Measurements from ENCODE around the gene P4HB.

Gene P4HB

DNA sequence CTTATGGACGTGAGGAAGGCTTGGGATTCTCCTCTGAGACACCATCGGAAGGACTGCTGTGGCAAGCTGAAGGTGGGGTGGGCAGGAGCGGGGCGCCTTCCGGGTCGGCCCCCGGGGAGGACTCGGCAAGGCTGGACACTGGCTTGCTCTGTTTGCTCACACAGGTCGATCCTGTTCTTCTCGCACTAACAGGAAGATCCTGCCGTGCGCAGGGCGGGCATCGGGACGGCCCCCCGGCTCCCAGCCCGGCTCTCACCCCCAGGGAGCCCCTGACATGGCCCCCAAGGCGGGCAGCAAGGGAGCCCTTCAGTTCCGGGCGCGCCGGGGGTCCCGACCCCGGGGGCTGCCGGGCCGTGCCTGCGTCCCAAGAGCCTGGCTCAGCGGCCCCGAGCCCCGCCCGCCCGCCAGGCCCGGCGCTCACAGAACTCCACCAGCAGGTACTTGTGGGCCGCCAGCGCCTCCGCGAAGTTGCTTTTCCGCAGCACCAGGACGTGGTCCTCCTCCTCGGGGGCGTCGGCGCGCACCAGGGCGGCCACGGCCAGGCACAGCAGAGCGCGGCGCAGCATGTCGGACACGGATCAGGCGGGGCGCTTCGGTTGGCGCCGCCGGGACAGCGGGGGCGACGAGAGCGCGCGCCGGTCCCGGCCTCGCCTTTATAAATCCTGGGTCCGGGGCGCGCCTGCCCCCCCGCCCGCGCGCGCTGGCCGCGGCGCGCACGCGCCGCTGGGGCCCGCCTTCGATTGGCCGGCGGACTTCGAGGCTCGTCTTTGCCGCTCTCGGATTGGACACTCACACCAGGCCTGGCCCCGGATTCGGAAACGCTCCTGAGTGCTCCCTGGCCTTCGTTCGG, at the start of gene P4HB:
Gene P4HB (minus strand): TSS at position 630 of the 850 bp plus-strand sequence. CDS start 64 bp downstream, at position 566.
- no peak for DNase-seq (ENCODE audit: low spot score)

DNA sequence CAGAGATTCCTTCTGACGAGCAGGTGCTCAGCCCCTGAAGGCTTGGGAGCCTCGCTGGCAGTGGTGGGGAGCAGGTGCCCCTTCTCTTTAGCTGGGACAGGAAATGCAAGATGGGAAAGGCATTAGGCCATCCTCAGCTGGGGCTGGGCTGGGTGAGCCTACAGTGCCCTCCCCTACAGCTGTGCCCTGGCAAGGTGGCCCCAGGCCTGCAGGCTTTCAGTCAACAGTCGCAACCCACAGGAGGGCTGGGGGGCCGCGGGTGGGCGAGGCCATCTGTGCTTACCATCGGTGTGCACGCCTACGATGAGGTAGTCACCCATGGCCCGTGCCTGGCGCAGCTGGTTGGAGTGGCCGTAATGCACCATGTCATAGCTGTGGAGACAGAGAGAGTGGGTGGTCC, 48.9 kb upstream of the P4HB start:
- DNase-seq (ENCODE audit: low spot score): no peak

DNA sequence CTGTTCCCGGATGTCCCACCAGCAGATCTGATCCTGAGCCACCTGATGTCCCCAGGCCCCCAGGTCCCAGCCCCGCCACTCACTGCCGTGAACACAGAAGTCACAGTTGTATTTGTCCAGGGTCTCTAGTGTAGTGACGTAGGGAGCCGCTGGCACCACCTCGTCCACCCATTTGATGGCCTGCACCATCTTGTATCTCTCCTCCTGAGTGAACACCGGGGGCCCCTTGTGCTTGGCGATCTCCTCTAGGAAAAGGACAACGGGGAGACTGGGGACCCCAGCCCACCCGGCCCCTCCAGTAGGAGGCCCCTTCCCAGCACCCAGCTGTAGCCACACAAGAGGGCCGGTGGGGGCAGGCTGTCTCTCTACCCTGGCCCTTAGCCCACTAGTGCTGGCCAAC, 48.5 kb upstream of the P4HB start:
- DNase-seq (ENCODE audit: low spot score): no peak

DNA sequence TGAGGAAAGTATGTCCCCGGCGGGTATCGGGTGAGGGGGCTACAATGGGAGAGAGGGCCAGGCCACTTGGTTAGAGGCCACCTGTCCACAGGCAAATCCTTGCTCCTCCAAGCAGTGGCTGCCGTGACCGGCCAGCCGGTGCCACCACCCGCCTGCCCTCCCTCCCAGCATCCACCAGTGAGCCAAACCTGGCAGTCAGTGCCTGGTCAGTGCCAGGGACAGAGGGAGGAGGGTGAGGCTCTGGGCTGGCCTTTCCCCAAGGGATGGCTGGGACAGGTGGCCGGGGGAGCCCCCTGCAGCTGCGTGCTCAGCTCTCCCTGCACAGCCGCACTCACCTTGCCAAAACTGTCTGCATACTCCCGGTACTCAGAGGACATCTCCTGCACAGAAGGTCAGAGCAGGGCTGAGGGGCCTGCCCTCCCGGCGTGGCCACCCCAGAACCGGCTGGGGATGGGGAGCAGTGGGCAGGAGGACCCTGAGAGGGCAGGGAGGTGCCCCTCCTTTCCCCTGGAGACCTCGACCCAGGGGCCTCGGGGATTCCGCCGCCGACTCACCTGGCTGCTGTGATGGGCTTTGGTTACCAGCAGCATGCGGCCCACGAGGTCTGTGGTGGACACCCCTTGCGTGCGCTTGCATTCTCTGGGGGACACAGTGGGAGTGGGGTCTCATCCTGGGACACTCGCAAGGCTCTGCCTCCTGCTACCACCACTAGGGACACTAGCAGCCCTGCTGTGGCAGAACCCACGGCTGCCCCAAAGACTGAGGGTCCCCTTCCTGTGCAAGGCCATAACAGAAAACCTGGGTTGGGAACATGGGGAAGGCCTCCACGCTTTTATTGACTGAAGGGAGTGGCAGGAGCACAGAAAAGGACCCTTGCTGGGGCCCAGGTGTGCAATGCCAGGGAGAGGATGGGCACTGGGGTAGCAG, 47.1 kb upstream of the P4HB start:
- DNase-seq (ENCODE audit: low spot score): no peak

DNA sequence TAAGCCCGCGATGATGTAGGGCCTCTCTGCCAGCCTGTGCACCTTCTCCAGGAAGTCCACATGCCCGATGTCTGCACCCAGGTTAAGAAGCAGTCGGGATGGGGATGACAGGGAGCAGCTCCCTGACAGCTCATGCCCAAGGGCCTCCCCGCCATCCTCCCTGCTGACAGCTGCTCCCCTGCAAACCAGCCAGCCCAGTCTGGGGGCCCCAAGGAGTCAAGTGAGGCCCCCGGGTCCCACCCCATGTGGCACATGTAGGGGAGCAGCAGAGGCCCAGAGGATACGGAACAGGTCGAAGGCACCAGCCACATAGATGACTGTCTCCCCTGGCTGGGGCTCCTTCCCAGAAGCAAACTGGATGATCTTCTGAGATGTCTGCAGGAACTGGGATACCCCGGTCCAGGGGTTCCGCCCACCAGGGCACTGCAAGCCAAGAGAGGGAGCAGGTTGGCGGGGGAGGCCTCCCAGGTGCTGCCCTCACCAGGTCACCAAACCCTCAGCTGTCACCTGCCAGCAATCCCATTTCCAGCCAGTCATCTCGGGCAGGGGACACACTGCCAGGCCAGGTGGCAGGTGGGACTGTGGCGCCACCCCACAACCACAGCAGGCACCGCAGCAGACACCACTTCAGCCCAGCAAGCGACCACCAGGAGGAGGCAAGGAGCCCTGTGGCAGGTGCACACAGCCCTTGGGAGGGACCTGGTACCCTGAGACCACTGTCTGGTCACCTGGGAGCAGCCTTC, 46.3 kb upstream of the P4HB start:
- no peak for DNase-seq (ENCODE audit: low spot score)

DNA sequence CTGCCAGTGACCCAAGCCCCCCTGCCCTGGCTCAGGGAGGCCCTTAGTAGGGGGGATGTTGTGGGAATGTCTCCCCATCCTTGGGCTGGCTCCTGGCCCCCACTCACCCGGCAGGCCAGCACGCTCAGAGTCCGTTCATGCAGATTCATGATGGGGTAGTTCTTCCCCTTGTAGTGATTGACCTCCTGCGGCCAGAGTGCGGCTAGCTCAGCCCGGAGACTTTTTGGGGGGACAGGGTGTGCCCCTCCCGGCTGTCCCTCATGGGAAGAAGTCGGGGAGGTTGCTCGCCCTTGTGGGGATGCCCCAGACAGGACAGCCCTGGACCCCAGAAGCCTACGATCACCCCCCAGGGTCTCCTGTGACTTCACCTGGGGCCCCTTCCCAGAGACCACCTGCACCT, 45.7 kb upstream of the P4HB start:
- no peak for DNase-seq (ENCODE audit: low spot score)

DNA sequence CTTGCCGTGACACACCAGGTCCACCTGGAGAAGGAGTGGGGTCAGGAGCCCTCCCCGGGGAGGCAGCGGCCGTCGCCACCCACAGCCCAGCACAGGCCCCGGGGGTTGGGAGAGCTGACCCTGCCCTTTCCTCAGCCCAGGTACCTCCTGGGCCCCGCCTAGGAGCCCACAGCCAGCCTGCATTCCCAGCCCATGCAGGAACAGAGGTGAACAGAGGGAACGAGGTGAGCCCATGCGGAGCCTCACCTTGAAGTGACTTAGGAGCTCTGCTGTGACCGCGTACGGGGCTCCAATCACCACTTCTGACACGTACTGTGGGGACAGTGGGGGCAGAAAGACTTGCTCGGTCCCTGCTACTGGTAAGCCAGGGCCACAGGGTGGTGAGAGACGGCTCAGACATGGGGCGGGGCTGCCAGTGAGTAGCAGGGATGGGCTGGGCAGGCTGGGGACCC, 45.1 kb upstream of the P4HB start:
- no peak for DNase-seq (ENCODE audit: low spot score)

DNA sequence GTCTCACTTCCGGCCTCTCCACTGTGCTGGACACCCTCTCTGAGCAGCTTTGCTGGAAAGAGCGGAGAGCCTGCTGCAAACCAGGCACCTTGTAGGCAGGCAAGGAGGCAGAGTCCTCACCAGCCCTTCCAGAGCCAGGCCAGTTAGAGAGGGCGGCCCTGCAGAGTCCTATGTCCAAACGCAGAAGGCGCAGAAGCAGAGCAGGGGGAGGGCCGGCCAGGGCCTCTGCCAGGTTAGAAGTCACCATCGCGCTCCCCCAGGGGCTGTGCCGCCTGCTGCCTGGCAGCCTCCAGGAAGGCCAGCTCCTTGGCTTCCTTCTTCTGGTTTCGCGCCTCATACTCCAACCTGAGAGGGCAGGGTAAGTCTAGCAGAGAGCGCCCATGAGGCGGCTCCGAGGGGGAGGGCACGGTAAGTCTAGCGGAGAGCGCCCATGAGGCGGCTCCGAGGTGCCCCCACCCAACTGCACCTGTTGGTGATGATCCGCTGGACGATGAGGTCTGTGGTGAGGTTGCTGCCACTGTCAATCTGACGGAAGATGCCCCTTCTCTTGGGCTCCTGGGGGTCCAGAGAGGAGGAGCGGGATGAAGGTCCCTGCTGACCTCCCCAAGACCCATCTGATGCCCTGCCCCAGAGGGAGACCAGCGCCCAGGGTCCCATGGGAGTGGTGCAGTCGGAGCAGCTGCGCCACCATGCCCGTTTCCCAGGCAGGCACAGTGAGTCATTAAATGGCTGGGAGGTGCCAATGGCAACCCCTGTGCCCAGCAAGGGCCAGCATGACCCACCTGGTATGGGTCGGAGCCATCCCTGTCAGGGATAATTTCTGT, 44.5 kb upstream of the P4HB start:
- DNase-seq (ENCODE audit: low spot score): no peak

DNA sequence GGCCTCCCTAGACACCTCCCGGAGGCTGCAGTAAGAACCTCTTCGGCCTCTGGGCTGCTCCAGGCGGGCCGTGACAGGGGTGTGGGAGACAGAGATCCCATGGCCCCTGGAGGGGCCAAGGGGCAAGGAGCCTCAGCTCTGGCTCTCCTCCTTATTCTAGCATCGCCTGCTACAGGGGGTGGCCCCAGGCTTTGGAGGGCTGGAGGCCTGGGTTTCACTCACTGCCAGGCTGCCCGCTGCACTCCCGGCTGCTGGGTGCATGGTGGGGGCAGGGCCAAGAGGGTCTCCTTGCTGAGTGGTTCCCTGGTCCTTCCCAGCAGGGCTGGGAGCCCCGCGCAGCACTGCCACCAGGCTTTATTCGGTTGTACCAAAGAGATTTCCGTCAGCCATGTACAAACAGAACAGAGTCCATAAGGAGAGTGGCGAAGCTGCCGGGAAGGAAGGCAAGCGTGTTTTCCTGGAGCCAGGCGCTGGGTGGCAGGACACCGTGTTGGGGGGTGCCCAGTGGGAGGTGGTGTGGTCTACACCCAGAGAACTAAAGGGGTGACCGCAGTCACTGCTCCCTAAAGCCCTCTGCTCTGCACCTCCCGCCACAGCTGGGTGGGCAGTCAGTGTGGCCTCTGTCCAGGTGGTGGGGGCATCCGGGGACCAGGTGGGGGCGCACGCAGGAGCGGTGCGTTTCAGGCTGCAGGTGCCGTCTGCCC, 43.7 kb upstream of the P4HB start:
- DNase-seq (ENCODE audit: low spot score): no peak

DNA sequence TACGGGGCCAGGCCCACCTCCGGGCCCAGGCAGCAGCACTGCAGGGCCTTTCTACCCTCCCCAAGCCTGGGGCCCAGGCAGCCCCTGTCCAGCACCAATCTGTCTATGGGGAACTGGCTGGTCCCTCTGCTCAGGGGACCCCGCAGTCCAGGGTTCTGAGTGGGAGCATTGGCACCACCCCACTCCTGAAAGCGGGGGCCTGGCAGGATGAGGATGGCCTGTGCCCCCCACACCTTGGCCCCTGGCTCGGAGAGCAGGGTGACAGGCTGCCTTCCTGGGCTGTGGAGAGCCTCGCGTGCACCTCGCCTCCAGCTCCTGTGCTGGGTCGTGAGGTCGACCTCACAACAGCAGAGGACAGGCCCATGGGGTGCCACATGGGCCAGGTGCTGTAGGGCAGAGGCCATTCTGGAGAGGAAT, 43.1 kb upstream of the P4HB start:
- DNase-seq (ENCODE audit: low spot score): no peak

DNA sequence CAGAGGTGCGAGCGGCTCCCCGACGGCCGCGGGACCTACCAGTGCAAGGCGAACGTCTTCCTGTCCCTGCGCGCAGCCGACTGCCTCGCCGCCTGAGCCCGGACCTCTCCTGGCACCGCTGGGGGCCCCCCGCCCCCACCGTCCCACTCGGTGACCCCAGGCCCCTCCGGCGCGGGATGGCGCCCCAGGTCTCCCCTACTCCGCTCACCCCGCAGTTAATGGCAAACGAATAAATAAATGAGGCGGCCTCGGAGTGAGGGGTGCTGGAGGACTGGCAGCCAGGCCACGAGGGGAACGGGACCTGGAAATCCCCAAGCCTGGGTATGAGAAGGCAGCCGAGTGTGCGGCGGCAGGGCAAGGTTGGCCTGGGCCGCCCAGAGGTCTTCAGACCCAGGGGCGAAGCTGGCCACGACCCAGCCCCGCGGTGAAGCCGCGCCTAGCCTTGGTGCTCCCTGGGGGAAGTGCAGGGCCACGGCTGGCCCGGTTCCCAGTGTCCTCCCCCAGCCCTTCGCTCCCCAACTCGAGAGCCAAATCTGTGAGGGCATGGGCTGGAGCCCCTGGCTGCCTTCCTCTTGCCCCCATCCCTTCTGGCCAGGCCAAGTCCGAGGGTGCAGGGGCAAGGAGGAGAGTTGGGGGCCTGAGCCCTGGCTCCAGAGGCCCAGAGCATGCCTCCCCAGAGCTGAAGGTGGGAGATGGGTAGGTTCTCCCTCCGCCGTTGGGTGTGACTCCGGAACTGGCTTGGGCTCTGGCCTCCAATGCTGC, 42.5 kb upstream of the P4HB start:
- no peak for DNase-seq (ENCODE audit: low spot score)

DNA sequence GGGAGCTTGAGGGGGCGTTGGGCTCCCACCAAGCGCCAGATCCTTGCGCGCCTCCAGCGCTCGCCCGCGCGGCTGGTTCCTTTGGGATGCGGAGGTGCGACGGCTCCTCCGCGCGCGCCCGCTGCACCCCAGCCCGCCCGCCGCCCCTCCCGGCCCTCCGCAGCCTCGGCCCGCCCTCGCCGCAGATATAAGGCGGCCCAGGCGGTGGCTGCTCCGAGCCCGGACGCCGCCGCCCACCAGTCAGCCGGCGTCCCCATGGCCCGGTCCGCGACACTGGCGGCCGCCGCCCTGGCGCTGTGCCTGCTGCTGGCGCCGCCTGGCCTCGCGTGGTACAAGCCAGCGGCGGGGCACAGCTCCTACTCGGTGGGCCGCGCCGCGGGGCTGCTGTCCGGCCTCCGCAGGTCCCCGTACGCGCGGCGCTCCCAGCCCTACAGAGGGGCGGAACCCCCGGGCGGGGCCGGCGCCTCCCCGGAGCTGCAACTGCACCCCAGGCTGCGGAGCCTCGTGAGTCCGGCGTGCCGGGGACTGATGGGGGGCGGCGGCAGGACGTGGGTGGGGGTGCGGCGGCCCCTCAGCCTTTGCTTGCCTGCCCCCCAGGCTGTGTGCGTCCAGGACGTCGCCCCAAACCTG, 41.8 kb upstream of the P4HB start, which contains the start of gene NPB:
Gene NPB (plus strand): TSS at position 216 of the 630 bp plus-strand sequence. CDS start 40 bp downstream, at position 256.
- DNase-seq (ENCODE audit: low spot score): no peak

DNA sequence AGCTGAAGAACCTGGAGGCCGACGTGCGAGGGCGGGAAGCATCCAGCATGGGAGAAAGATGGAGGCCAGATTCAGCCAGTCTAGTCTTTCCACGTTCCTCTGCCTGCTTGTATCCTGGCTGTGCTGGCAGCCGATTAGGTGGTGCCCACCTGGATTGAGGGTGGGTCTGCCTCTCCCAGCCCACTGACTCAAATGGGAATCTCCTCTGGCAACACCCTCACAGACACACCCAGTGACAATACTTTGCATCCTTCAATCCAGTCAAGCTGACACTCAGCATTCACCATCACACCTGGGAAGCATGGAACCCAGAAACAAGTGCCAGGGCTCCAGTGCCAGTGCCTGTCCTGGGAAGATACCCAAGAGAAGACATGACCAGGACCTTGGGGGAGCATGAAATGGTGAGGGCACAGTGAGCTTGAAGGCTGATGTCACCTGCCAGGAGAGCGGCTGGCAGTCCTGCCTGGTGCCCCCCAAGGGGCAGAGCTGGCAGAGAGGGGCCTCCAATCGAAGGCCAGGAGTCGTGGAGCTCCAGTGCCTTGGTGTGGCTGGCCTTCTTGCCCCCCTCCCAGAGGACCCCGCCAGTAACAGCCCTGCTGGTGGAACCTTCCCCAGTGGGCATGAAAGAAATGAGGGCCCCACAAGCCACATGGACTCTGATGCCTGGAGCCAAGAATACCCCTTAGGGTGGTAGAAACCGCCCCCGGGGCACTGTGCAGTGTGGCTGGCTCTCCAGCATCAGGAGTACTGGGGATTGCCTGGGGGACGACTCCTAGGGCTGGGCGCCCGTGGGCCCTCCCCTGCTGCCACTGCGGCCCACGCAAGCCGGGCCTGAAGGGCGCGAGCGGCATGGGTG, 41.1 kb upstream of the P4HB start:
- DNase-seq (ENCODE audit: low spot score): no peak

DNA sequence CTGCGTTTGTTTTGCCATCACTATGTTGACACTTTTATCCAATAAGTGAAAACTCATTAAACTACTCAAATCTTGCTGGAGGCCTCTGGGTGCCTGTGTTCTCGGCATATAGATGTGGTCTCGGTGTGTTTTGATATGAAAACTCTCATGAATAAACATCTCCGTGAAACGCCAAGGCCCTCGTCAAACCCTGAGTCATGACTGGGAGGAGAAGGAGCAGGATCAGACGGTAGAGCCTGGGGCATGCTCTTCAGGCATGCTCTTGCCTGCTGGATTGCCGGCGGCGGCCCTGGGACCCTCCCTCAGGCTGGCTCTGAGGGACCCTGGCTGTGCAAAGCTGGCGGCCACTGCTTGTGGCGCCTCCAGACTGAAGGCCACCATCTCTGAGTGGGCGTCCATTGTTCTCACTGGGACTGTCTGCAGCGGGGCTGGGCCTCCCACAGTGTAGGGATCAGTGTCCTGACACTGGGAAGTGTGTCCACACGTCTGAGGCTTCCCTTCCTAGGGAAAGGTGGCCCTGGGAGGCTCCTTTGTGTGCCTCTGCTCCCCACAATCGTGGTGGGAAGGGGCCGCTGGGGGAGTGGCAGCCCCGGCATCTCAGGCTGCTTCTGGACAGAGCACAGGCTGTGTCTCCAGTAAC, 40.0 kb upstream of the P4HB start:
- DNase-seq (ENCODE audit: low spot score): no peak

DNA sequence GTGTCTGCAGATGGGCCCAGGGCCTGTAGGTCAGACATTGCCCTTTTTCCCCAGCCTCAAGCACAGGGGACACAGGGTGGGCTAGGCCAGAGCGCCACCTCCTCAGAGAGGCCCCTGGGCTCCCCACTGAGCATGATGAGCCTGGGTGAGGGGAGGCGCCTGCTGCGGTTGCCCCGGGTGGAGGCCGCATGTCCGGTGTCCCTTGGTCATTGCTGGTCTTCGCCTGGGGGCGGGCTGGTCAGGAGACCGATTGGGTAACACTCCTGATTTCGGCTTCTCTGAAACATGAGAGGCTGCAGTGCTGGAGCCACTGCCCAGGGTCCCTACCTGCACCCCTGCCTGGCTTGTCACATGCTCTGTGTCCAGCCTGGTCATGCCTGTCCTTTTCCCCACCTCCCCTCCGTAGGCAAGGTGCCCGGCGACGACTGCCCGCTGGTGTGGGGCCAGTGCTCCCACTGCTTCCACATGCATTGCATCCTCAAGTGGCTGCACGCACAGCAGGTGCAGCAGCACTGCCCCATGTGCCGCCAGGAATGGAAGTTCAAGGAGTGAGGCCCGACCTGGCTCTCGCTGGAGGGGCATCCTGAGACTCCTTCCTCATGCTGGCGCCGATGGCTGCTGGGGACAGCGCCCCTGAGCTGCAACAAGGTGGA, 39.3 kb upstream of the P4HB start:
- DNase-seq (ENCODE audit: low spot score): no peak

DNA sequence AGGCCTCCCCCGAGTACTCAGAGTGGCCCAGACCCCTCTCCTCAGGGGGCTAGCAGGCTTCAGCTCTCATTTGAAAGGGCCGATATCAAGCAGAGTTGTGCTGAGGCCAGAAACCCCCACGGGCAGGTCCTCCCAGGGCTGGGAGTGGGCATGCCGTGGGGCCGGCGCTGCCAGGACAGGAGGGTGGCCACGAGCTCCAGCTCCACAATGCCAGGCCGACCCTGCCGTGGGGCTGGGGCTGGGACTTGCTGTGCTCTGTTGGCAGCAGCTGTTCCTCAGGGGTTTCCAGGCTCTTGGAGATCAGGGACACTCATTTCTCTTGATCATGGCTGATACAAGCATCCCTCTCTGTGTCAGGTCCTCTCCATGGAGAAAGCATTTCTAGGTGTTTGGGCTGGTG, 38.5 kb upstream of the P4HB start:
- no peak for DNase-seq (ENCODE audit: low spot score)

Data from CD4-positive, alpha-beta T cell treated with Interleukin-6 at 100 ng/mL for 8 hours (primary cell).